GM21619 (cell line): ENCODE data around the gene NRXN3.

Source experiments
- ATAC-seq: cut with Tn5 transposase; IDR thresholded peaks from one replicate; pipeline ENCODE4 v1.9.1; 2021; ENCODE audit not compliant: unreplicated experiment

NRXN3 gene

GRCh38 chr14:78700236-78700635, 530.1 kb downstream of the NRXN3 start:
- ATAC-seq: no peak

DNA sequence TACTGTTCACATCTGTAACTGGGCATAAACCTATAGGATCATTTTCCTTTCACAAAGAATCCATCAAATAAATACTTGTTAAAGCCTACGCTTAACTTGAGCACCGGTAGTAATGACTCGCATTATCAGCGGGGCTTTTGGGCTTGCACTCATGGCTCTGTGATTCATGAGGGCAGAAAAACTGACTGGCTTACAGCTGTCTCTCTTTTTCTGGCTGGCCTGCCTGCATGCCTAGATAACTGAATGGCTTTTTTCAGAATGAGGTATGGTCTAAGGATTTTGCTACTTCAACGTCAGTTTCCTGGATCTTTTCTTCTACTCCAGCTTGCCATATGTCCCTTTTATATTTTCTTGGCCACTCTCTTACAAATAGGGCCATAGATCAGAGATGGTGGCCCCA, 531.1 kb downstream of the NRXN3 start:
- ATAC-seq: no peak

DNA sequence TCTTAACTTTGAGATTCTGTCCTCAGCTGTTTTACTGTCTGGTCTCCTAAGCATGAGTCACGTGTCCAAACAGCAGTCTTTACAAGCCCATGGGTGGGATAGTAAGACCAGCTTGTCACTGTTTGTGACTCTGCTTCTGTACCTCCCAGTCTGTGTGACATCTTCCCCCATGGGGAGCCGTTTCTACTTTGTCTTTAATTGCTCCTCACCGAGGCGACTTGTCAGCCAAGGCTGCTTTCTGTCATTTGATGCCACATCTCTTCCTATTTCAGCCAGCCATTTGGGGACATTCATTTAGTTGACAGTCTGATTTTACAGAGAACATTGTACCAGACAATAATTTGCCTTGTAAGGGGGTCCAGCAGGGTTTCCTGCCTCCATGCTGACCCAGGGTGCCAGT, 534.8 kb downstream of the NRXN3 start:
- no peak for ATAC-seq

DNA sequence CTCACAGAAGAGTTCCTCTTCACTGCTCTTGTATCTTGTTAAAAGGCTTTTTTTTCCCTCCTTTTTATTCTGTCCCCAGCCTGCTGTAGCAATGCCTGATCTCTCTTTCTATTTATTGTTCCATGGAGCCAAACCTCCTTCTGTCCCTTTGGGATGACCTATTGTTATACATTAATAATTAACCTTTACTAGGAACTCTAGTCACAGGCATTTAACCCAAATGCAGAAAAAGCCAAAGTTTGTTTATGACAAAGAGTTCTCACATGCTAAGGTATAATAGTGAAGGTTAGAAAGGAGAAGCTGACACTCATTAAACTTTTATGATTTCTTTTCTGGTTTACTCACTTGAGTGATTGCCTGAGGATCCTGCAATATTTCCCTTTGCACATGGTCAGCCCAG, 535.8 kb downstream of the NRXN3 start:
- ATAC-seq: no peak

GRCh38 chr14:78709795-78710557, 539.8 kb downstream of the NRXN3 start:
- ATAC-seq: no peak

GRCh38 chr14:78710963-78711362, 540.8 kb downstream of the NRXN3 start:
- ATAC-seq: no peak

- no peak for ATAC-seq
Measured at GRCh38 chr14:78713716-78714115, 543.5 kb downstream of the NRXN3 start.

GRCh38 chr14:78714711-78715110, 544.5 kb downstream of the NRXN3 start:
- ATAC-seq: no peak

DNA sequence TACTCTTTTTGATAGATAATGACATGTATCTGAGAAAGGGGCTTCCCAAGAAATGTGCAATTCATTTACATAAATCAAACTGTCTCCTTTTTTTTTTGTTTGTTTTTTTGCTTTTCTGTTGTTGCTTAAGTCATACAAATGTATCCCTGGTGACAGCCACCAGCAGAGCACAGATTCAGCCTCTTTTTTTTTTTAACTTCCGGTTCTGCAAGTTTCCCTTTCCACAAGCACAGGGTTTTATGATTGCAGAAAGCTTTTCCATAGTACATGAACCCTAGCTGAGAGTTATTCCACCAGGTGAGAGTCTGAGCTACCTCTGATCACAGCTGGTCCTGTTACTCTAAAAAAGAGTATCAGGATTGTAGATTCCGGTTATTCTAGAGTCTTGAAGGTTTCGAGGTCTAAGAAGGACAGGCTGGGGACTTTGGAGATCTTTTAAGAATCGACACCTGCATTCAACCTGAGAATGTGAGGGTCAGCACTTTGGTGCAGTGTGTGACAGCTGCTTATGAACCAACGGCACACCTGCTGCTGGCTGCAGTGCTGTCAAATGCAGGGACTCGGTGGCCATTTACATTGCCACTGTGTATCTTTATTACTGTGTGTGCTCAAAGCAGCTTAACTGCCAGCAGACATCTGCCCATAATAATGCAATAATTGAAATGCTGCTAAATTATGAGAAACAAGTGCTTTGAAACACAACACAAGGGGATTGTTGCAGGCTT, 551.7 kb downstream of the NRXN3 start:
- ATAC-seq: no peak

- no peak for ATAC-seq
Measured at GRCh38 chr14:78725086-78725485, 554.9 kb downstream of the NRXN3 start.

DNA sequence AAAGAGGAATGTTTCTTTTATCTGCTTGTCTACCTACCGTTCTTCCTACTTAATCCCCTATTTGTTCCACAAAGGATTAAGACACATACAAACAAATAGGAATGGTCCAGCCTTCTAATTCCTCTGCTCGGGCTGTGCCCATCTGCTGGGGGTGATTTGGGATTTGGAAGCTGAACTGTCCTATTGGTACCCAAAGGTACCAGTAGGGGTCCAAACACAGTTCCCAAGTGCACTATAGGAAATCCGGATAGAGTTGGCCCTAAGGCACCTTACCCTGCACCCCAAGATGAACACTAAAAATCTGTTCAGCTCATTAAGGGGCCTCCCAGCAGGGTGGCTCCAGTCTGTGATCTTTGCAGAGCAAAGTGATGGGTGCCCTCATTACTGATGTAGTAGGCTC, 566.9 kb downstream of the NRXN3 start:
- no peak for ATAC-seq

- ATAC-seq: no peak
Measured at GRCh38 chr14:78737601-78738000, 567.4 kb downstream of the NRXN3 start.

DNA sequence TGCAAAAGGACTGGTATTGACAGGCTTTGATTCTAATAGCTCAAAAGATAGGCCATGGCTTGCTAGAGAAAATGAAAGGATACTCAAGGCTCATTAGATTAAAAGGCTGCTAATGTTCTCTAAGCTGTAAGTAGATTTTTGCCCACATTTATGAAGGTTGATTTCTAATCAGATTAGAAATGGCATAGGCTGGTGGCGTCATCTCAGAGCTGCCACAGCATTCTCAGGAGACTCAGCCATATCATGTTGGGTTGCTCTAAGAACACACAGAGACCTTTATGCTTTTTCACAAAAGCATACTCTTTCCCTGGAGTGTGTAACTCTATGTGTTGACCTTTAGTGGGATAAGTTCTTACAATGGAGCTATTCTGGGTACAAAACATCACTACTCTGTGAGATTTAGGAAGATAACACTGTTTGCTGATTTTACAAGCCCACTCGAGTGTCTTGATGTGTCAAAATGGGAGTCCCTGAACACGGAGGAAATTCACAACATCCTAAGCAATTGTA, 576.0 kb downstream of the NRXN3 start:
- no peak for ATAC-seq

GRCh38 chr14:78747813-78748212, 577.6 kb downstream of the NRXN3 start:
- ATAC-seq: no peak

DNA sequence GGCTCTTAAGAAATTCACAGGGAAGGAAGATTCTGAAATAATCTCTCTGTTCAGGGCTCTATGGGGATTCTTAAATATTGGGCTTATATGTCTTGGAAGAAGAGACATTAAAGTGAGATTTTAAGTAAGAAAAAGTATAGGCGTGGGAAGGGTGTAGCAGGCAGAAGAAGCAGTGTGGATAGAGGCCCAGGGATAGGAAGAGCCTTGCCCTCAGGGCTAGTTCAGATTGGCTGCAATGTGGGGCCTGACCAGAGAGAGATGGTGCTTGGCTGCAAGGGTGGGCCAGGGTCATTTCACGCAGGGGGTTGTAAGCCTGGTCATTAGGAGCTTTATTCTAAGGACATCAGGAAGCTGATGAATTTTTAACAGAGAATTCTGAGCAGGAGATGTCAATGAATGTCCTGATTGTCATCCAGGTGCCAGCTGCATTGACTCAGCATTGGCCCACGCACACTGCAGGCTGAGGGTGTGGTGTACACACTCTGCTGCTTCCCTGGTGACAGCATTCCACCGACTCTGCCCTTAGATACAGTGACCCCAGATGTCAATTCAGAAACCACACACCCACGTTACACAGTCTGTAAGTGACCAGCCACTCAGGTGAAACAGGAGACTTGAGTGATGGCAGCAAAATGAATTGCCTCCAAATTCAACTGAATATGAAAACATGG, 582.5 kb downstream of the NRXN3 start:
- no peak for ATAC-seq

GRCh38 chr14:78754059-78754458, 583.9 kb downstream of the NRXN3 start:
- no peak for ATAC-seq

DNA sequence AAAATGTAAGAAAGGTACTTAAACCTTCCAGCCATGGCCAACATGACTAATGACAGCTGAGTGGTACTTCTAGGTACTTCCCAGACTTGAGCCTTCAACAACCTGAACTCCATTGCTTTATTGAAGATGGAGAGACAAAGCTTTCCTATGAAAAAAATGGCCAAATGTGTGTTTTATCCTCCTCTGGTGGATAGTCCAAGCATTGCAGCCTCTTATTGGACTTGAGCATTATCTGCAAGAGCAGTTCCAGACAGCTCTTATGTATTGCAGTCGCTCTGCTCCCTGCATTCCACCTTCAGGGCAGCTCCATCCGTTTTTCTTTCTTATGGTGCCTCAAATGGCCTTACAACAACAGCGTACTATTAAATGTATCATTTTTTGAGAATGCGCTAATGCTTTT, 588.2 kb downstream of the NRXN3 start:
- ATAC-seq: no peak

- ATAC-seq: no peak
Measured at GRCh38 chr14:78762331-78762730, 592.2 kb downstream of the NRXN3 start.

GRCh38 chr14:78763746-78764145, 593.6 kb downstream of the NRXN3 start:
- ATAC-seq: no peak

GRCh38 chr14:78764240-78764639, 594.1 kb downstream of the NRXN3 start:
- ATAC-seq: no peak

GRCh38 chr14:78764645-78765044, 594.5 kb downstream of the NRXN3 start:
- no peak for ATAC-seq

GRCh38 chr14:78767436-78767835, 597.3 kb downstream of the NRXN3 start:
- ATAC-seq: no peak
